HG03064 (cell line): ENCODE measurements around the gene MICAL3.
"Not testable (repeated sequence)": the region's sequence is repeated elsewhere in the genome, so short reads cannot be mapped to it uniquely, and the experiment has no call there.

Source experiments
- ATAC-seq: cut with Tn5 transposase; IDR thresholded peaks from one replicate; pipeline ENCODE4 v1.9.1; 2021; ENCODE audit warnings: low read depth; ENCODE audit not compliant: unreplicated experiment

Gene MICAL3

GRCh38 chr22:18032455-18033101 lies 8.2 kb upstream of the MICAL3 start:
- no peak for ATAC-seq

GRCh38 chr22:18031695-18032454 lies 7.5 kb upstream of the MICAL3 start:
- no peak for ATAC-seq

- ATAC-seq, result no peak
Measured at GRCh38 chr22:18029686-18030267, 5.4 kb upstream of the MICAL3 start.

- ATAC-seq, result no peak
Measured at GRCh38 chr22:18028817-18029527, 4.6 kb upstream of the MICAL3 start.

GRCh38 chr22:18025898-18026297 lies 1.5 kb upstream of the MICAL3 start:
- not testable (repeated sequence) for ATAC-seq

- no peak for ATAC-seq
Measured at GRCh38 chr22:18024956-18025720, 777 bp upstream of the MICAL3 start.

GRCh38 chr22:18023509-18024275 lies 669 bp downstream of the MICAL3 start:
- ATAC-seq, result no peak

- no peak for ATAC-seq
Measured at GRCh38 chr22:18022876-18023275, 1.5 kb downstream of the MICAL3 start.

- no peak for ATAC-seq
Measured at GRCh38 chr22:18021431-18021830, 2.9 kb downstream of the MICAL3 start.

- ATAC-seq, result not testable (repeated sequence)
Measured at GRCh38 chr22:18020743-18021142, 3.6 kb downstream of the MICAL3 start.

- no peak for ATAC-seq
Measured at GRCh38 chr22:18013947-18014346, 10.4 kb downstream of the MICAL3 start.

- ATAC-seq, result no peak
Measured at GRCh38 chr22:18013436-18013835, 10.9 kb downstream of the MICAL3 start.

- ATAC-seq, result no peak
Measured at GRCh38 chr22:18012531-18012930, 11.8 kb downstream of the MICAL3 start.

- ATAC-seq, result no peak
Measured at GRCh38 chr22:18010266-18010665, 14.1 kb downstream of the MICAL3 start.

- no peak for ATAC-seq
Measured at GRCh38 chr22:18008136-18008535, 16.2 kb downstream of the MICAL3 start.

GRCh38 chr22:18005201-18005926 lies 19.0 kb downstream of the MICAL3 start:
- ATAC-seq, result no peak

- ATAC-seq, result not testable (repeated sequence)
Measured at GRCh38 chr22:18001894-18002315, 22.5 kb downstream of the MICAL3 start.

- ATAC-seq, result no peak
Measured at GRCh38 chr22:18001040-18001893, 23.1 kb downstream of the MICAL3 start.
